SK-N-DZ (cell line): ENCODE results near the gene ARL15.
A peak's percentile ranks its signal among the peaks of the same experiment; 100 is the strongest.

Source experiments
- DNase-seq: peaks from one replicate; pipeline ENCODE4 v3.0.0-alpha.2; 2015; ENCODE audit warnings: low spot score

Gene ARL15

GRCh38 chr5:54212331-54212730 lies 98.0 kb downstream of the ARL15 start:
- DNase-seq: no peak

GRCh38 chr5:54211912-54212311 lies 98.5 kb downstream of the ARL15 start:
- no peak for DNase-seq

- no peak for DNase-seq
Measured at GRCh38 chr5:54207566-54207965, 102.8 kb downstream of the ARL15 start.

GRCh38 chr5:54206580-54207229 lies 103.7 kb downstream of the ARL15 start:
- no peak for DNase-seq

GRCh38 chr5:54205918-54206317 lies 104.5 kb downstream of the ARL15 start:
- DNase-seq: no peak

GRCh38 chr5:54205453-54205852 lies 104.9 kb downstream of the ARL15 start:
- no peak for DNase-seq

GRCh38 chr5:54197018-54197417 lies 113.4 kb downstream of the ARL15 start:
- DNase-seq: no peak

- DNase-seq: no peak
Measured at GRCh38 chr5:54195701-54196100, 114.7 kb downstream of the ARL15 start.

GRCh38 chr5:54194318-54194717 lies 116.1 kb downstream of the ARL15 start:
- no peak for DNase-seq

GRCh38 chr5:54187694-54188093 lies 122.7 kb downstream of the ARL15 start:
- DNase-seq: no peak

GRCh38 chr5:54186912-54187445 lies 123.4 kb downstream of the ARL15 start:
- no peak for DNase-seq

GRCh38 chr5:54186108-54186507 lies 124.3 kb downstream of the ARL15 start:
- no peak for DNase-seq

- DNase-seq: no peak
Measured at GRCh38 chr5:54184806-54185205, 125.6 kb downstream of the ARL15 start.

- no peak for DNase-seq
Measured at GRCh38 chr5:54180630-54181031, 129.7 kb downstream of the ARL15 start.

GRCh38 chr5:54178991-54179390 lies 131.4 kb downstream of the ARL15 start:
- DNase-seq: no peak

- no peak for DNase-seq
Measured at GRCh38 chr5:54178207-54178606, 132.2 kb downstream of the ARL15 start.

GRCh38 chr5:54177058-54177457 lies 133.3 kb downstream of the ARL15 start:
- no peak for DNase-seq

- DNase-seq: no peak
Measured at GRCh38 chr5:54176066-54176830, 134.1 kb downstream of the ARL15 start.

- DNase-seq: peak; percentile 65
Measured at GRCh38 chr5:54173251-54173650, 137.1 kb downstream of the ARL15 start.

- DNase-seq: no peak
Measured at GRCh38 chr5:54171645-54172384, 138.6 kb downstream of the ARL15 start.

GRCh38 chr5:54165687-54166086 lies 144.7 kb downstream of the ARL15 start:
- DNase-seq: no peak

- DNase-seq: no peak
Measured at GRCh38 chr5:54162184-54162583, 148.2 kb downstream of the ARL15 start.
